Keratinocyte (primary cell): ENCODE data around the gene DUSP7. TPM values are rescaled to one million over a fixed set of nuclear protein-coding genes. Genes with fewer than 3 reads are reported as not detected.

Experiments
- DNase-seq: peaks from one replicate; pipeline ENCODE4 v3.0.0-alpha.2; 2011; ENCODE audit warnings: low read depth, missing footprints, low spot score
- FAIRE-seq: peaks from 2 replicates; lab custom pipeline; 2011; peaks lifted over from hg19 to GRCh38; lab: Jason Lieb, UNC
- H2AFZ ChIP-seq: 2 replicates; pipeline ENCODE4 v1.6.0; 2012; ENCODE audit warnings: low read length, control low read depth, inconsistent platforms; ENCODE audit not compliant: control insufficient read depth
- H3K27ac ChIP-seq: 2 replicates; pipeline ENCODE4 v1.5.1; 2011; ENCODE audit warnings: low read length; ENCODE audit not compliant: control insufficient read depth, insufficient read depth
- H3K27me3 ChIP-seq: 3 replicates; pipeline ENCODE4 v1.6.0; 2011; ENCODE audit warnings: low read length; ENCODE audit not compliant: control insufficient read depth, insufficient read depth; ENCODE audit errors: extremely low read depth
- H3K36me3 ChIP-seq, 2 experiments: 2 replicates in 1 of 2; 3 replicates in 1 of 2; pipeline ENCODE4 v1.5.1; 2011; ENCODE audit warnings: low read length in 2 of 2, mild to moderate bottlenecking in 1 of 2; ENCODE audit not compliant: control insufficient read depth in 2 of 2, insufficient read depth in 2 of 2; ENCODE audit errors: extremely low read depth in 1 of 2
- H3K4me1 ChIP-seq: 3 replicates; pipeline ENCODE4 v1.5.1; 2011; ENCODE audit warnings: low read length; ENCODE audit not compliant: control insufficient read depth, insufficient read depth; ENCODE audit errors: extremely low read depth
- H3K4me2 ChIP-seq: 3 replicates; pipeline ENCODE4 v1.6.0; 2011; ENCODE audit warnings: low read depth, low read length; ENCODE audit not compliant: control insufficient read depth, insufficient read depth; ENCODE audit errors: extremely low read depth
- H3K4me3 ChIP-seq, 3 experiments: fragments of 200-600 bp in 1 of 3; sonication (generic) in 1 of 3; 2 replicates in 2 of 3; 3 replicates in 1 of 3; pipeline ENCODE4 v1.5.1; 2011 to 2016; ENCODE audit warnings: low read length in 3 of 3, mild to moderate bottlenecking in 3 of 3, control low read depth in 2 of 3, inconsistent platforms in 1 of 3, low read depth in 1 of 3, mixed read lengths in 1 of 3, mixed run types in 1 of 3, moderate library complexity in 1 of 3; ENCODE audit not compliant: control insufficient read depth in 2 of 3, insufficient read depth in 2 of 3; ENCODE audit errors: extremely low read depth in 1 of 3
- H3K79me2 ChIP-seq: 2 replicates; pipeline ENCODE4 v1.6.0; 2012; ENCODE audit warnings: low read length; ENCODE audit not compliant: control insufficient read depth, insufficient read depth
- H3K9ac ChIP-seq: 3 replicates; pipeline ENCODE4 v1.6.0; 2011; ENCODE audit warnings: low read length; ENCODE audit not compliant: control insufficient read depth, insufficient read depth; ENCODE audit errors: extremely low read depth
- H3K9me1 ChIP-seq: 3 replicates; pipeline ENCODE4 v1.6.0; 2011; ENCODE audit warnings: low read length; ENCODE audit not compliant: control insufficient read depth, insufficient read depth; ENCODE audit errors: extremely low read depth
- H3K9me3 ChIP-seq: 2 replicates; pipeline ENCODE4 v1.5.1; 2012; ENCODE audit warnings: low read depth, low read length; ENCODE audit not compliant: control insufficient read depth
- H4K20me1 ChIP-seq: 3 replicates; pipeline ENCODE4 v1.6.0; 2011; ENCODE audit warnings: low read length; ENCODE audit not compliant: control insufficient read depth, insufficient read depth; ENCODE audit errors: extremely low read depth
- EZH2 ChIP-seq: IDR thresholded peaks from one replicate; pipeline ENCODE4 v1.6.1; 2012; ENCODE audit warnings: inconsistent platforms, mild to moderate bottlenecking, low read length, moderate library complexity
- dilution Hi-C: fragments of 300-500 bp; cut with MboI; formaldehyde crosslinking; loops from one replicate; pipeline ENCODE4 v1.7.0; 2020; ENCODE audit warnings: low sequenced_read_pairs; ENCODE audit not compliant: extremely low pct_ligation_motif_present
- polyA plus RNA-seq, 5 experiments: library from polyadenylated mRNA; depleted of rRNA in 3 of 5; stranded (reverse) in 3 of 5; stranded (forward) in 1 of 5; unstranded in 1 of 5; fragments of >200 nt; gene quantifications; 1 replicate in 1 of 5; 2 replicates in 3 of 5; 3 replicates in 1 of 5; pipeline versions ENCODE4 v1.2.1 to v1.2.3, GENCODE V29; 2011 to 2012; ENCODE audit warnings: missing spikeins in 2 of 5, low read depth in 1 of 5, low replicate concordance in 1 of 5
- TF ChIP-seq, protein P1 (sequence below), 3 experiments: IDR thresholded peaks in 1 of 3; conservative IDR thresholded peaks in 1 of 3; optimal IDR thresholded peaks in 1 of 3; 2 replicates in 2 of 3; 3 replicates in 1 of 3; pipeline versions ENCODE3 to v1.5.1; 2011; ENCODE audit warnings: low read length in 3 of 3, mild to moderate bottlenecking in 3 of 3, moderate library complexity in 2 of 3, control low read depth in 1 of 3, inconsistent platforms in 1 of 3; ENCODE audit not compliant: insufficient read depth in 2 of 3; ENCODE audit errors: extremely low read depth in 1 of 3

DUSP7 gene
- polyA plus RNA-seq, 1 donor (not counting 4 experiments of a cell fraction or from before 2014, with no cell fraction given) = 103 TPM

DNA sequence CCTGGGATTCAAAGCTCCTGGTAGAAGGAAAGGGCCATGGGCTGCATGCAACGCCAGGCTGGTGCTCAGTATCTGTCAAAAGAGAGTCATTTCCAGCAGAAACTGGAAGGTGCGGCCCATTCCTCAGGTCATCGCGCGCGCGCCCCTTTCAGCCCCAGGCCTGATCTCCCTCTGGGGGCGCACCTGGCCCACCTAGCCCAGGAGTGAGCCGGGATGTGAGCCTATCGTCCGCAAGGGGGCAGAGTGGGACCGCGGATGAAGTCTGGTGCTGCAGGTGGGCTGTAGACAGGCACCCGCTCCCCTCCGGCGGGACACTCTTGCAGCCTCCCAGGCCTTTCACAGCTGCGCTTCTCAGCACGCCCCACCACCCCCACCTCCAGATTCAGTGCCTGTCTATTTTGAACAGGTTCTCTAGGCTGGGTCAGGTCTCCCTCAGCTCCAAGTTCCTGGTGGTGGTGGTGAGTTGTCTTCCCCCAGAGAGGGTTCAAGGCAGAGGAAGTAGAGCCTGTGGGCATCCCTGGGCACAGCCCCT, 54.9 kb downstream of the DUSP7 start:
- Histone ChIP-seq H3K9ac (no peak overlapping the region), H3K9me3 (no peaks in the 10 kb centered on the region), H3K4me1 (peaks cover 31% of the 10 kb centered on the region), H3K27me3 (no peaks in the 10 kb centered on the region), H3K79me2 (no peaks in the 10 kb centered on the region), H2AFZ (no peak overlapping the region), H3K9me1 (no peaks in the 10 kb centered on the region), H3K4me3 (no peak overlapping the region), H3K4me2 (peak overlapping the region; percentile 13), H3K36me3 (no peaks in the 10 kb centered on the region), H3K27ac (no peak overlapping the region), H4K20me1 (no peaks in the 10 kb centered on the region)
- TF ChIP-seq, protein P1, sequence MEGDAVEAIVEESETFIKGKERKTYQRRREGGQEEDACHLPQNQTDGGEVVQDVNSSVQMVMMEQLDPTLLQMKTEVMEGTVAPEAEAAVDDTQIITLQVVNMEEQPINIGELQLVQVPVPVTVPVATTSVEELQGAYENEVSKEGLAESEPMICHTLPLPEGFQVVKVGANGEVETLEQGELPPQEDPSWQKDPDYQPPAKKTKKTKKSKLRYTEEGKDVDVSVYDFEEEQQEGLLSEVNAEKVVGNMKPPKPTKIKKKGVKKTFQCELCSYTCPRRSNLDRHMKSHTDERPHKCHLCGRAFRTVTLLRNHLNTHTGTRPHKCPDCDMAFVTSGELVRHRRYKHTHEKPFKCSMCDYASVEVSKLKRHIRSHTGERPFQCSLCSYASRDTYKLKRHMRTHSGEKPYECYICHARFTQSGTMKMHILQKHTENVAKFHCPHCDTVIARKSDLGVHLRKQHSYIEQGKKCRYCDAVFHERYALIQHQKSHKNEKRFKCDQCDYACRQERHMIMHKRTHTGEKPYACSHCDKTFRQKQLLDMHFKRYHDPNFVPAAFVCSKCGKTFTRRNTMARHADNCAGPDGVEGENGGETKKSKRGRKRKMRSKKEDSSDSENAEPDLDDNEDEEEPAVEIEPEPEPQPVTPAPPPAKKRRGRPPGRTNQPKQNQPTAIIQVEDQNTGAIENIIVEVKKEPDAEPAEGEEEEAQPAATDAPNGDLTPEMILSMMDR (optimal IDR thresholded peaks at IDR 0.05 in 1 of 3, IDR thresholded peaks at IDR 0.05 in 1 of 3, conservative IDR thresholded peaks at IDR 0.05 in 1 of 3; ENCODE audit: extremely low read depth in 1 of 3, insufficient read depth in 2 of 3, low read length in 3 of 3) = peak in 2 of 3 experiments; percentile 88 to 95
- no peak for TF ChIP-seq EZH2
- dilution Hi-C loops = no loop called here
- DNase-seq (no peak), FAIRE-seq (peak; percentile 34)

DNA sequence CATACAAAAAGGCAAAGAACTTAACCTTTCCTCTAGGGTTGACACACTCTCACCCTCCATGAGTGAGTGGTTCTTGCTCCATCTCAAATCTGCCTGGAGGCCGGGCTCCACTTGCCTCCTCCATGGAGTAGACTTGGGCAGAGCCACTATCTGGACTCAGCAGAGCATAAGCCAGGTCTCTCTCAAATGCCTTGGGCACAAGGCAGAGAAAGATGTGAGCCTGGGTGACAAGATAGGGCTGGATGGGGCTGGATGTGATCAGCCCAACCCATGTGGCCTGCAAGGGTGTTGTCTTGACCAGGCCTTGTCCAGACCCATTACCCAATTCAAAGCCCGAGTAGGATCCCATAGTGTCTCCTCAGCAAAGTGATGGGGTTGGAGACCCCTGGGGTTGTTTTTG, 56.5 kb downstream of the DUSP7 start:
- TF ChIP-seq, protein P1 (optimal IDR thresholded peaks at IDR 0.05 in 1 of 3, IDR thresholded peaks at IDR 0.05 in 1 of 3, conservative IDR thresholded peaks at IDR 0.05 in 1 of 3; ENCODE audit: extremely low read depth in 1 of 3, insufficient read depth in 2 of 3, low read length in 3 of 3) = no peak
- TF ChIP-seq EZH2 = no peak
- no peak for FAIRE-seq
- Histone ChIP-seq H3K79me2 (peaks cover 9% of the 10 kb centered on the region), H3K9me3 (no peaks in the 10 kb centered on the region), H3K27me3 (no peaks in the 10 kb centered on the region), H3K9me1 (no peaks in the 10 kb centered on the region), H3K27ac (no peak overlapping the region), H3K4me2 (no peak overlapping the region), H3K4me3 (no peak overlapping the region), H3K4me1 (peaks cover 19% of the 10 kb centered on the region), H3K36me3 (peaks cover 2 to 6% of the 10 kb centered on the region in 2 experiments), H4K20me1 (no peaks in the 10 kb centered on the region), H3K9ac (no peak overlapping the region), H2AFZ (no peak overlapping the region)
- dilution Hi-C loops = no loop called here
- DNase-seq = no peak

Other genes starting within 250 kb of the DUSP7 start
- not detected in 3 replicates for gene IQCF2, start 195.0 kb downstream of the DUSP7 start, polyA plus RNA-seq
- gene IQCF5, start 181.0 kb downstream of the DUSP7 start, polyA plus RNA-seq = not detected in 3 replicates
- 0.12 TPM in 1 of 3 replicates, not detected in the others for gene IQCF1, start 153.2 kb downstream of the DUSP7 start, polyA plus RNA-seq
- gene RRP9, start 114.7 kb downstream of the DUSP7 start, polyA plus RNA-seq = 21.8 to 34.5 TPM (median 23.8 TPM) in 3 replicates
- 5.4 to 9.3 TPM (median 6.4 TPM) in 3 replicates for gene PARP3, start 114.2 kb downstream of the DUSP7 start, polyA plus RNA-seq
- not detected in 3 replicates for gene GPR62, start 101.2 kb downstream of the DUSP7 start, polyA plus RNA-seq
- 25.2 to 48.7 TPM (median 35.0 TPM) in 3 replicates for gene PCBP4, start 89.1 kb downstream of the DUSP7 start, polyA plus RNA-seq
- 32.8 to 57.2 TPM (median 34.7 TPM) in 3 replicates for gene ABHD14B, start 82.5 kb downstream of the DUSP7 start, polyA plus RNA-seq
- 6.9 to 10.6 TPM (median 7.5 TPM) in 3 replicates for gene ABHD14A, start 81.5 kb downstream of the DUSP7 start, polyA plus RNA-seq
- gene ACY1, start 73.0 kb downstream of the DUSP7 start, polyA plus RNA-seq = 71.8 to 91.8 TPM (median 76.6 TPM) in 3 replicates
- gene RPL29, start 60.7 kb downstream of the DUSP7 start, polyA plus RNA-seq = 1,648 to 2,317 TPM (median 2,262 TPM) in 3 replicates
- gene POC1A, start 97.9 kb upstream of the DUSP7 start, polyA plus RNA-seq = 7.2 to 11.5 TPM (median 11.3 TPM) in 3 replicates
- gene ALAS1, start 141.6 kb upstream of the DUSP7 start, polyA plus RNA-seq = 54.6 to 109 TPM (median 74.1 TPM) in 3 replicates
- gene TLR9, start 169.1 kb upstream of the DUSP7 start, polyA plus RNA-seq = not detected in 3 replicates
- 70.4 to 113 TPM (median 77.0 TPM) in 3 replicates for gene TWF2, start 182.6 kb upstream of the DUSP7 start, polyA plus RNA-seq
- 6.4 to 8.0 TPM (median 6.5 TPM) in 3 replicates for gene PPM1M, start 189.2 kb upstream of the DUSP7 start, polyA plus RNA-seq
- 53.1 to 75.1 TPM (median 74.4 TPM) in 3 replicates for gene WDR82, start 222.1 kb upstream of the DUSP7 start, polyA plus RNA-seq
- gene GLYCTK, start 231.3 kb upstream of the DUSP7 start, polyA plus RNA-seq = 4.9 to 5.7 TPM (median 5.0 TPM) in 3 replicates